SH-SY5Y (cell line): Measurements from ENCODE around the gene COL19A1.

Experiments
- GATA2 ChIP-seq: IDR thresholded peaks from 2 replicates; pipeline ENCODE4 v1.6.1; 2011; ENCODE audit warnings: mild to moderate bottlenecking, low read depth, low read length
- GATA3 ChIP-seq: IDR thresholded peaks from 2 replicates; pipeline ENCODE4 v1.6.1; 2011; ENCODE audit warnings: low read depth, mild to moderate bottlenecking, low read length, moderate library complexity

GRCh38 chr6:69900869-69901268 is 34.5 kb downstream of the COL19A1 start:
- no peak for TF ChIP-seq GATA3
- TF ChIP-seq GATA2: no peak
